GM12864 (cell line): ENCODE data around the gene RAPGEF4.

ENCODE experiments used
- DNase-seq: peaks from one replicate; pipeline ENCODE4 v3.0.0-alpha.2; 2011; ENCODE audit warnings: low read depth
- H3K4me3 ChIP-seq: 2 replicates; pipeline ENCODE4 v1.5.1; 2011; ENCODE audit warnings: mild to moderate bottlenecking, low read depth, low read length, control low read depth
- CTCF ChIP-seq: IDR thresholded peaks from 2 replicates; pipeline ENCODE4 v1.5.1; 2011; ENCODE audit warnings: low read depth, mild to moderate bottlenecking, moderate library complexity, low read length, control low read depth, inconsistent platforms; ENCODE audit errors: missing control alignments

The RAPGEF4 gene

GRCh38 chr2:172735582-172736423 is at the start of gene RAPGEF4:
TSS of gene RAPGEF4 (plus strand) at chr2:172735845. CDS start at chr2:172735984, 139 bp downstream.
- TF ChIP-seq CTCF = no peak
- DNase-seq = no peak
- H3K4me3 ChIP-seq = no peak within 1 kb of the TSS

GRCh38 chr2:172693037-172693436 is 42.6 kb upstream of the RAPGEF4 start:
- no peak overlapping the region for H3K4me3 ChIP-seq

GRCh38 chr2:172693529-172694455 is 41.9 kb upstream of the RAPGEF4 start:
- no peak for TF ChIP-seq CTCF
- H3K4me3 ChIP-seq = no peak overlapping the region
- no peak for DNase-seq

More at GRCh38 chr2:172693037-172693436, 42.6 kb upstream of the RAPGEF4 start:
- TF ChIP-seq CTCF = no peak
- no peak for DNase-seq

GRCh38 chr2:172697296-172697695 is 38.3 kb upstream of the RAPGEF4 start:
- TF ChIP-seq CTCF = no peak
- H3K4me3 ChIP-seq = no peak overlapping the region
- no peak for DNase-seq

GRCh38 chr2:172698041-172698863 is 37.4 kb upstream of the RAPGEF4 start:
- no peak for TF ChIP-seq CTCF
- no peak for DNase-seq
- H3K4me3 ChIP-seq = no peak overlapping the region

GRCh38 chr2:172701250-172701649 is 34.4 kb upstream of the RAPGEF4 start:
- no peak for DNase-seq
- no peak overlapping the region for H3K4me3 ChIP-seq
- TF ChIP-seq CTCF = no peak
